ENCODE measurements around the gene OR2Y1. TPM values are rescaled to one million over a fixed set of nuclear protein-coding genes. Genes with fewer than 3 reads are reported as not detected.
"Not testable (repeated sequence)": the region's sequence is repeated elsewhere in the genome, so short reads cannot be mapped to it uniquely, and the experiment has no call there.

The OR2Y1 gene
- total RNA-seq, 1 donor from 2014 or later = not detected

DNA sequence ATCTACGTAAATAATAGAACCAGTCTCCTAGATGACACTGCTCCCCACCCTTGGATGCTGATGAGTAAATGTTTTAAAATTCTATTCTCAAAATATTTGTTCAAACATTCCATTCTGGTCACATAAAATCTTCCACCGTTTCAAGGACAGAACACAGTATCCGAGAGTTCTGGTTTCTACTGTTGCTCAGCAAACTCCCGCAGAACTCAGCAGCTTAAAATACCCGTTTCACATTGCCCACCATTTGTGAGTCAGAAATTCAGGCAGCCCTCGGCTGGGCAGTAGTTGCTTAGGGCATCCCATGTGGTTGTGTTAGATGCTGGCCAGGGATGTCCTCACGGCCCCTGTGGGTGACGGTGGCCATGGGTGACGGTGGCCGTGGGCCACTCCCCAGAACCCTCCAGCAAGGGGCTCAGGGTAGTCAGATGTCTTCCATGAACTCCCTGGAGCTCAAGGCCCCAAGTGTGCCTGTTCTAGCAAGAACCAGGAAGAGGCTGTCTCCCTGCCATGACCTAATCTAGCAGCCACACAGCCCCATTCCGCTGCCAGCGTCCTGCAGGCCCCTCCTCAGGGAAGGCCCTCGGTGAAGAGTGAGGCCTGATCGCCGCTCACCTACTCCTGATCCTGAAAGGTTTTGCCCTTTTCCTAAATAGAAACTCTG, 45.4 kb upstream of the OR2Y1 start:
- DNase-seq (no peak), ATAC-seq (peak; percentile 25 to 64)
- Histone ChIP-seq H3K9me3 (no peaks in the 10 kb centered on the region), H3K27ac (peak overlapping the region; percentile 76), H3K4me1 (peaks cover 44% of the 10 kb centered on the region), H3K27me3 (ENCODE audit: low read depth) (no peaks in the 10 kb centered on the region), H3K4me3 (no peak overlapping the region), H3K36me3 (peaks cover 26% of the 10 kb centered on the region)
- TF ChIP-seq, protein P1, sequence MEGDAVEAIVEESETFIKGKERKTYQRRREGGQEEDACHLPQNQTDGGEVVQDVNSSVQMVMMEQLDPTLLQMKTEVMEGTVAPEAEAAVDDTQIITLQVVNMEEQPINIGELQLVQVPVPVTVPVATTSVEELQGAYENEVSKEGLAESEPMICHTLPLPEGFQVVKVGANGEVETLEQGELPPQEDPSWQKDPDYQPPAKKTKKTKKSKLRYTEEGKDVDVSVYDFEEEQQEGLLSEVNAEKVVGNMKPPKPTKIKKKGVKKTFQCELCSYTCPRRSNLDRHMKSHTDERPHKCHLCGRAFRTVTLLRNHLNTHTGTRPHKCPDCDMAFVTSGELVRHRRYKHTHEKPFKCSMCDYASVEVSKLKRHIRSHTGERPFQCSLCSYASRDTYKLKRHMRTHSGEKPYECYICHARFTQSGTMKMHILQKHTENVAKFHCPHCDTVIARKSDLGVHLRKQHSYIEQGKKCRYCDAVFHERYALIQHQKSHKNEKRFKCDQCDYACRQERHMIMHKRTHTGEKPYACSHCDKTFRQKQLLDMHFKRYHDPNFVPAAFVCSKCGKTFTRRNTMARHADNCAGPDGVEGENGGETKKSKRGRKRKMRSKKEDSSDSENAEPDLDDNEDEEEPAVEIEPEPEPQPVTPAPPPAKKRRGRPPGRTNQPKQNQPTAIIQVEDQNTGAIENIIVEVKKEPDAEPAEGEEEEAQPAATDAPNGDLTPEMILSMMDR (IDR thresholded peaks at IDR 0.05) = no peak
- intact Hi-C loops (cut with DNase I) = no loop called here

DNA sequence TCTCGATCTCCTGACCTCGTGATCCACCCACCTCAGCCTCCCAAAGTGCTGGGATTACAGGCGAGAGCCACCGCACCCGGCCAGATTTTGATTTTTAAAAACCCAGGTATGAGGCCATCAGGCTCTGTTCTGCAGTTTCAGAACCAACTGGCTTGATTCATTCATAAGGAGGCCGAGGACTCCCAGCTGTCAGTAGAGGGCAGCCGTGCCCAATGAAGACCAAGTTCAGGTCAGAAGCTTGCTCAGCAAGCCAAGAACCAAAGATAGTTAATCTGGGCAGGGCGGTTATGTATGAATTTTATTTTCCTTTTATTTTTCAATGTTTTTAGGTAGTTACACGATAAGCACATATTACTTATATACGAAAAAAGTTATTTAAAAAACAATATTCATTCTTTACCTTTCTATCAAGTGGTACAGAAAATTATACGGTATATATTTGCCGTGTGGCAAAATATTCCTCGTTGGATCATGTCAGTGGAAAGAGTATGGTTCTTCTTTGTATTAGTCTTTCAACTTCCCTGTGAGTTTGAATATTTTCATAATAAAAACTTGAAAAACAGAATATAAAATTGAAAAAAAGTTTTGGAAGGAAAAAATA, 44.7 kb upstream of the OR2Y1 start:
- peak; percentile 82 for DNase-seq
- intact Hi-C loops (cut with DNase I) = no loop called here

DNA sequence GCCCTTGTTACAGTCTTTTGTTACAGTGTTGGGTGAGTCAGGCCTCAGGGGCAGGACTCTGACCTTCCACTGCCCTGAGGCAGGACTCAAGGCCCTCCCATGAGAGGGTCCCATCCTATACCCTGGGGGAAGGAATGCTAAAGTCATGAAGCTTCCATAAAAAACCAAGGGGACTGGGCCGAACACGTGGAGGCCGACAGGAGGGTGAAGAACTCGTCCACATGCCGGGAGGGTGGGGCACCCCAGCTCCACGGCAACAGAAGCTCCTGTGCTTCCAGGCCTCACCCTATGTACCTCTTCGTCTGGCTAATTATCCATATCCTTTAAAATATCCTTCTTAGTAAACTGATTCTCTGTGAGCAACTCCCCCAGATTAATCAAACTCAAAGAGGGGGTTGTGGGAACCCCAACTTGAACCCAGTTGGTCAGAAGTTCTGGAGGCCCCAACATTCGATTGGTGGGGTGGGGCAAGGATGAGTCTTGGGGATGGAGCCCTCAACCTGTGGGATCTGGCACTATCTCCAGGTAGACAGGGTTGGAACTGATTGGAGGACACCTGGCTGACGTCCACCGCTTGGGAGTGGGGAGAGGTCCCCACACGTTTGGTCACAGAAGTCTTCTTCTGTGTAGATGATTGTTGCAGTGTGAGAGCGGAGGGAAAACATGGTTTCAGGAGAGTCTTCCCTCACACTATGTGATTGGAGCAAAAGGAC, 43.6 kb upstream of the OR2Y1 start:
- TF ChIP-seq, protein P1 (IDR thresholded peaks at IDR 0.05) = no peak
- no peak overlapping the region for H3K4me3 ChIP-seq
- peaks cover 44% of the 10 kb centered on the region for H3K4me1 ChIP-seq
- H3K27ac ChIP-seq = no peak overlapping the region
- H3K9me3 ChIP-seq = no peaks in the 10 kb centered on the region
- ATAC-seq (no peak), DNase-seq (no peak)
- intact Hi-C loops (cut with DNase I) = no loop called here
- no peaks in the 10 kb centered on the region for H3K27me3 ChIP-seq (ENCODE audit: low read depth)
- peaks cover 10% of the 10 kb centered on the region for H3K36me3 ChIP-seq

More for the DNA sequence above, 44.7 kb upstream of the OR2Y1 start:
- Histone ChIP-seq H3K4me3 (no peak overlapping the region), H3K9me3 (no peaks in the 10 kb centered on the region), H3K27ac (peak overlapping the region; percentile 76), H3K4me1 (peaks cover 44% of the 10 kb centered on the region), H3K27me3 (ENCODE audit: low read depth) (no peaks in the 10 kb centered on the region), H3K36me3 (peaks cover 20% of the 10 kb centered on the region)
- ATAC-seq = peak; percentile 73 to 91
- TF ChIP-seq, protein P1 (IDR thresholded peaks at IDR 0.05) = peak; percentile 75

DNA sequence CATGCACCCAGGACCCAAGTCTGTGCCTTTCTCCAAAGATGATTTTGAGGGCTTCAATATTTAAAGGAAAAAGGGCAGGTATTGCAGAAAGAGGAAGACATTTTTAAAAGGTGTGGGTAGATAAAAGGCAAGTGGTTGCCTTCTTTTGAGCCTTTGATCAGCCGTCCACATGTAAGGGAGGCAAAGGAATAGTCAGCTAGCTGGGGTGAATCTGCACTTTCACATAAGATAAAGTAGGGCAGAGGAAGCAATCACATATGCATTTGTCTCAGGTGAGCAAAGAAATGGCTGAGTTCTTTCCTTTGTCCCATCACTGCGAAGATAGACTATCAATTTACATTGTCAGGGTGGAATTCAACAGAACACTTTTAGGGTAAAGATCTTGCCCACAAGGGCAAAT, 42.9 kb upstream of the OR2Y1 start:
- Histone ChIP-seq H3K4me3 (no peak overlapping the region), H3K36me3 (peaks cover 3% of the 10 kb centered on the region), H3K9me3 (no peaks in the 10 kb centered on the region), H3K27me3 (ENCODE audit: low read depth) (no peaks in the 10 kb centered on the region), H3K27ac (no peak overlapping the region), H3K4me1 (peaks cover 38% of the 10 kb centered on the region)
- no peak for DNase-seq
- ATAC-seq = no peak
- intact Hi-C loops (cut with DNase I) = no loop called here
- TF ChIP-seq, protein P1 (IDR thresholded peaks at IDR 0.05) = no peak

DNA sequence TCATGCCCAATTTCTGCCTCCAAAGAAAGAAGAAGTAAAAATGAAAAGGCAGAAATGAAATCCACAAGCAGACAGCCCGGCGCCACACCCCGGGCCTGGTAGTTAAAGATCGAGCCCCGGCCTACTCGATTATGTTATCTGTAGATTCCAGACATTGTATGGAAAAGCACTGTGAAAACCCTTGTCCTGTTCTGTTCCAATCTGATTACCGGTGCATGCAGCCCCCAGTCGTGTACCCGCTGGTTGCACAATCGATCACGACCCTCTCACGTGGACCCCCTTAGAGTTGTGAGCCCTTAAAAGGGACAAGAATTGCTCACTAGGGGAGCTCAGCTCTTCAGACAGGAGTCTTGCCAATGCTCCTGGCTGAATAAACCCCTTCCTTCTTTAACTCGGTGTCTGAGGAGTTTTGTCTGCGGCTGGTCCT, 42.1 kb upstream of the OR2Y1 start:
- H3K9me3 ChIP-seq; H3K27me3 ChIP-seq (ENCODE audit: low read depth); H3K27ac ChIP-seq; ATAC-seq; DNase-seq; H3K36me3 ChIP-seq; H3K4me3 ChIP-seq; intact Hi-C loops (cut with DNase I): not testable (repeated sequence)
- H3K4me1 ChIP-seq = peaks cover 29% of the 10 kb centered on the region
